Activated naive CD8-positive, alpha-beta T cell treated with anti-CD3 and anti-CD28 coated beads, Interleukin-2, amount 50 U/mL, for 24 hours (primary cell): Measurements from ENCODE around the gene DIDO1.

ENCODE experiments used
- ATAC-seq: fragments of 150-1000 bp; cut with Tn5 transposase; one replicate; pipeline ENCODE4 v1.10.0; 2021
- DNase-seq: peaks from one replicate; pipeline ENCODE4 v3.0.0; 2021
- H3K27ac Mint-ChIP-seq: one replicate; pipeline ENCODE4 v1.8.0; 2021; ENCODE audit warnings: mild to moderate bottlenecking, mixed read lengths
- H3K27me3 Mint-ChIP-seq: one replicate; pipeline ENCODE4 v1.8.0; 2021; ENCODE audit warnings: mixed read lengths
- H3K36me3 Mint-ChIP-seq: one replicate; pipeline ENCODE4 v1.8.0; 2021; ENCODE audit warnings: low read depth, mixed read lengths
- H3K4me1 Mint-ChIP-seq: one replicate; pipeline ENCODE4 v1.8.0; 2021; ENCODE audit warnings: mixed read lengths
- H3K4me3 Mint-ChIP-seq: one replicate; pipeline ENCODE4 v1.8.0; 2021; ENCODE audit warnings: mild to moderate bottlenecking, moderate library complexity, mixed read lengths
- H3K9me3 Mint-ChIP-seq: one replicate; pipeline ENCODE4 v1.8.0; 2021; ENCODE audit warnings: mixed read lengths

DIDO1 gene

DNA sequence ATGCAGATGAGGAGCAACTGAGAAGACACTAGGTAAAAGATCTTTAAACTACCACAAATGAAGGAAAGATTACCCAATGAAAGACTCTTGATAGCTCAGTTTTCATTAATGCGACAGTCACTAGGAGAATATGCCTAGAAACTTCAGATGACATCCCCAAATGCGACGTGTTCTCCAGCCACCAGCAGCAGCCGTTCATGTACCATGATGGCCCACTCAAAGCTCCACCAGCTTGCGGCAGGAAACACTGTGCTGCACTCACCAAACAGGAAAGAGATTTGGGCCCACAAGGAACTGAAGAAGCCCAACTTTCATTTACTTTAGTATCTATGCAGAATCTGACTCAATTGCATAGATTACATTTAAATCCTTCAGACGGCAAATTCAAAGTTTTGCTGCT is 7.5 kb downstream of the DIDO1 start:
- no peaks in the 10 kb centered on the region for H3K27me3 Mint-ChIP-seq
- no peaks in the 10 kb centered on the region for H3K9me3 Mint-ChIP-seq
- H3K4me3 Mint-ChIP-seq: peak overlapping the region; percentile 73
- peak; percentile 52 for DNase-seq
- H3K4me1 Mint-ChIP-seq: peaks cover 91% of the 10 kb centered on the region
- H3K27ac Mint-ChIP-seq: peak overlapping the region; percentile 84
- peaks cover 14% of the 10 kb centered on the region for H3K36me3 Mint-ChIP-seq
- ATAC-seq: peak; percentile 44

DNA sequence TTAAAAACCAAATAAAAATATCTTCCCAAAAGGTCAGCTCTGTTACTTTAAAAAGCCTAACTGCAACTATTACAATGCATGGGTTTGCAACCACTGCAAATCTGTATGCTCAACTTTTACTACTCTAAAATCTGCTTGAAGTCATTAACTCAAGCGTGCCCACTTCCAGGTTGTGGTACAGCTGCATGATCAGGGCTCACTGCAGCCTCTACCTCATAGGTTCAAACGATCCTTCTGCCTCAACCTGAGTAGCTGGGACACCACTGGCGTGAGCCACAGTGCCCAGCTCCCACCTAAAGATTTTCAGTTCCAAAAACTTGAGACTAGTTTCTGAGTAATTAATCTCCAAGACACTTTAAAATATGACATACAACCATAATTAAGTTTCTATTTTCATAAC is 8.2 kb downstream of the DIDO1 start:
- ATAC-seq: peak; percentile 34
- Mint-ChIP-seq H3K36me3 (peaks cover 16% of the 10 kb centered on the region), H3K27me3 (no peaks in the 10 kb centered on the region), H3K4me1 (peaks cover 85% of the 10 kb centered on the region), H3K27ac (peak overlapping the region; percentile 84), H3K9me3 (no peaks in the 10 kb centered on the region), H3K4me3 (peak overlapping the region; percentile 73)
- DNase-seq: no peak

DNA sequence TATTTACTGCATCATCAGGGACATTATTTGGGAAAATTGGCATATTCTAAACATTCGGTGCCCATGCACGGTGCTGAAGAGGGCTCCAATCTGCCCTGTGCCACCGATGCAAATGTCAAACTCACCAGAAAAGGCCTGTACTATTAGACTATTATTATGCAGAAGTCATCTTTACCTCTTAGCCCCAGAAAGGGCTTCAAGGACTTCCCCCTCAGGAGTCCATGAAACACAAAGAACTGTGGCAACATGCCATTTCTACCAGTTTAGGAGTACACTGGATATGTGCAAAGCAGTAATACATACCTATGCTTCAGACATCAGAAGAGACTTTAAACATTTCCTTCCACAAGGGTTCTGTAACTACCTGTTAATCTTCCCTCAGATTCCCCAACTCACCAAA is 8.6 kb downstream of the DIDO1 start:
- DNase-seq: no peak
- H3K36me3 Mint-ChIP-seq: peaks cover 19% of the 10 kb centered on the region
- peak overlapping the region; percentile 84 for H3K27ac Mint-ChIP-seq
- H3K4me1 Mint-ChIP-seq: peaks cover 81% of the 10 kb centered on the region
- no peaks in the 10 kb centered on the region for H3K9me3 Mint-ChIP-seq
- H3K4me3 Mint-ChIP-seq: peak overlapping the region; percentile 73
- ATAC-seq: no peak
- no peaks in the 10 kb centered on the region for H3K27me3 Mint-ChIP-seq

DNA sequence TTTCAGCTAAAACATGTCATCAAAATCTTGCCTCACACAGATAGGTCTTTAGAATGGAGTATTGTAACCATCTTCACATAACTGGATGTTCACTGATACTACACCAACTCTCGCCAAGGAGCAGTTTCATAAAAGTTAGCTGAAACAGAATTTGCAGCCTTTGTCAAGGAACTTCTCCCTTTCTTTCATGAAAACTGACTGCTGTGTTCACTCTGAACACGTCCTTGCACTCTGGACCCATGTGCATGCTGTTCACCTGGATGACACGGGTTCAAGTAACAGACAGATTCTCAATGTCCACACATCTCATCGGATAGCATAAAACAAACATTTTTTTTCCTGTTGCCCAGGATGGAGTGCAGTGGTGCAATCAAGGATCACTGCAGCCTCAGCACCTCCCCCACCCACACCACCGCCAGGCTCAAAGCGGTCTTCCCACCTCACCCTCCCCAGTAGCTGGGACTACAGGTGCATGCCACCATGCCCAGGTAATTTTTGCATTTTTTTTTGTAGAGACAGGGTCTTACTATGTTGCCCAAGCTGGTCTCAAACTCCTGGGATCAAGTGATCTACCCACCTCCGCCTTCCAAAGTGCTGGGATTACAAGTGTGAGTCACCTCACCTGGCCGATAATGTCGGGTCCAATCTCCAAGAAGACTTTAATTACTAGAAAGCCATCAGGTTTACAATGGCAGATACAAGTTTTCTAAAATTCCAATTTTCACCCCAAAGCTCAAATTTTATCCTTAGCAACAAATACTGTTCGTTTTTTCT is 9.4 kb downstream of the DIDO1 start:
- Mint-ChIP-seq H3K36me3 (peaks cover 20% of the 10 kb centered on the region), H3K9me3 (no peaks in the 10 kb centered on the region), H3K4me1 (peaks cover 74% of the 10 kb centered on the region), H3K27ac (peak overlapping the region; percentile 84), H3K4me3 (peak overlapping the region; percentile 73), H3K27me3 (no peaks in the 10 kb centered on the region)
- DNase-seq (no peak), ATAC-seq (no peak)

DNA sequence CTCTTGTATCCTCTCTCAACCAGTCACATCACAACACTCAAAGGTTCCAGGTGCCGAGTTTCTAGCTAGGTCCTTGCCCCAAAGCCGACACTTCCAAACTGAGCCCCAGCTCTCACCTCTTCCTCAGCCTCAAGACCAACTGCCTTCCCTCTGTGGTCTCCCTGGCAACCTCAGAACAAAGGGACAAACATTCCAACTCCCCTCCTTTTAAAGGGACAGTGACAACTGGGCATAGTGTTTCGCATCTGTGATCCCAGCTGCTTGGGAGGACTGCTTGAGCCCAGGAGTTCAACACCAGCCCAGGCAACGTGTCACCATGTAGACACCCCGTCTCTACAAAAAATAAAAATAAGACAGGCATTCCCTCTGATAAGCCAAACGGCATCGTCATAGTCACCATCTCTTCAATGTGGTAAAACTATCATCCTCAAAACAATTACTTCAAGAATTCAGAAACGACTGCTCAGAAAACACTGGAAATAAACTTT is 11.3 kb downstream of the DIDO1 start:
- DNase-seq (no peak), ATAC-seq (no peak)
- Mint-ChIP-seq H3K9me3 (no peaks in the 10 kb centered on the region), H3K4me1 (peaks cover 60% of the 10 kb centered on the region), H3K4me3 (peak overlapping the region; percentile 21), H3K27ac (peak overlapping the region; percentile 74), H3K27me3 (no peaks in the 10 kb centered on the region), H3K36me3 (peaks cover 34% of the 10 kb centered on the region)

DNA sequence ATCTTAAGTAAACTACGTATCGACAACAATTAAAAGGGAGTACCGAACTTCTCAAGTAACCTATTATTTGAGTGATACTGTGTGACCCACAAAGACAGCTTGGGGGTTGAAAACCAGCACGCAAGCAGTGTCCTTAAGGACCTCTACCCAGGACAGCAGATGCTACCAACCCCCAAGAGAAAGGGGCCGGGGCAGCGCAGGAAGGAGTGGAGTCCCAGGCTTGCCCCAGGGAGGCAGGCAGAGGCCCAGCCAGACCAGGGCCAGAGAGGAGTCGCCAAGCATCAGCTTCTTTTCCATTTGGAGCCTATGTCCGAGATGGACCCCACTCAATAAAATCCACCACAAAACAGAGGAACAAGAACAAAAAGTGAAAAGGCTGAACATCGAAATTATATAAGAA is 11.9 kb downstream of the DIDO1 start:
- Mint-ChIP-seq H3K9me3 (no peaks in the 10 kb centered on the region), H3K27me3 (no peaks in the 10 kb centered on the region), H3K27ac (no peak overlapping the region), H3K36me3 (peaks cover 38% of the 10 kb centered on the region), H3K4me1 (peaks cover 54% of the 10 kb centered on the region), H3K4me3 (no peak overlapping the region)
- ATAC-seq (no peak), DNase-seq (no peak)

DNA sequence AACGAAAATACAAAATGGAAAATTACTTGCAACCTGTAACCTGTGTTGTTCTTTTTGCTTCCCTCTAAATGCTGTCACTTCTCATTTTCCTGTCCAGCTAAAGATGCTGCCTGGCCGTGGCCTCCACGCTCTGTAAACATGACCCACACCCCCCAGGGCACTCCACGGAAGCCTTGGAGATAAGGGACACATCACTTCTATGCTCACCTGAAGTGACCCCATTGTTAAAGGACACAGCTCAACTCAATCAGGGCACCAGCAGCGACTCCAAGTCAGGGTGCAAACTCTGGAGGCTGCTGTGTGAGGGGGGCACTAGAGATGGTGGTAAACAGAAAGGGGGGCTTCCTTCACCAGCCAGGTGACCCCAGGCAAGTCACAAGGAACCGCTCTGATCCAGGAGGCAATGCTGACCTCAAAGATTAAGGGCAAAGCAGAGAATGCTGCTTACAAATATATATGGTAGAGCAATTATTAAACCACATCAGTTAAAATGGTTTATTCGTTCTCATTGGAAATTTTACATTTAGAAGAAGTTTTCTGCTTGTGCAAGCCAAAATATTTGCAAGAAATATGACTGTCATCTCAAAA is 13.2 kb downstream of the DIDO1 start:
- ATAC-seq (no peak), DNase-seq (no peak)
- Mint-ChIP-seq H3K36me3 (peaks cover 40% of the 10 kb centered on the region), H3K27ac (no peak overlapping the region), H3K4me1 (peaks cover 44% of the 10 kb centered on the region), H3K9me3 (no peaks in the 10 kb centered on the region), H3K4me3 (no peak overlapping the region), H3K27me3 (no peaks in the 10 kb centered on the region)

DNA sequence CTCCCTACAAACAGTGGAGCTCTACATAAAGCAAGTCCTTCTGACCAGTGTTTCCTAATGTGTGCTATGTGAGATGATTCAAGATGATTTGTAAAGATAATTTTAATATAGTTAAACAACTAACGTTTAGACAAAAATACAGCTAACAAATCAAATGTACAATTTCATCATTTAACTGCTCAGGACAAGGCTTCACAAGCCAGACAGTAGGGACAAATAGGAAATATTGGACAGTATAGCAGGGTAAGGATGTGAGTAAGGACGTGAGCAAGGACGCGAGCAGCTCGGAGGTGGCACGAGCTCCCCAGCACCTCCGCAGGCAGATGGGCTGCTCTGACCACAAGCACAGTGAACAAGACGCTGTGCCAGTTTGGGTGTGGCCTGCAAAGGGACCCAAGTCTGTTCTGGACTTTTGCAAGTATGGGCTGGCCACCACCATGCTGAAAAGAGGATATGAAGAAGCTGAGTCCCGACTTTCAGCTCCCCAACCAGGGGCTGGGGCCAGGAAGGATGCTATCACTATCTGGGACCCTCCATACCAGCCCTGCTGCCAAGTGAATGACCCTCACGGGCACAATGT is 14.5 kb downstream of the DIDO1 start:
- H3K4me3 Mint-ChIP-seq: no peak overlapping the region
- peak overlapping the region; percentile 14 for H3K27ac Mint-ChIP-seq
- H3K36me3 Mint-ChIP-seq: peaks cover 44% of the 10 kb centered on the region
- DNase-seq: no peak
- H3K9me3 Mint-ChIP-seq: no peaks in the 10 kb centered on the region
- H3K27me3 Mint-ChIP-seq: no peaks in the 10 kb centered on the region
- H3K4me1 Mint-ChIP-seq: peaks cover 36% of the 10 kb centered on the region
- ATAC-seq: no peak

DNA sequence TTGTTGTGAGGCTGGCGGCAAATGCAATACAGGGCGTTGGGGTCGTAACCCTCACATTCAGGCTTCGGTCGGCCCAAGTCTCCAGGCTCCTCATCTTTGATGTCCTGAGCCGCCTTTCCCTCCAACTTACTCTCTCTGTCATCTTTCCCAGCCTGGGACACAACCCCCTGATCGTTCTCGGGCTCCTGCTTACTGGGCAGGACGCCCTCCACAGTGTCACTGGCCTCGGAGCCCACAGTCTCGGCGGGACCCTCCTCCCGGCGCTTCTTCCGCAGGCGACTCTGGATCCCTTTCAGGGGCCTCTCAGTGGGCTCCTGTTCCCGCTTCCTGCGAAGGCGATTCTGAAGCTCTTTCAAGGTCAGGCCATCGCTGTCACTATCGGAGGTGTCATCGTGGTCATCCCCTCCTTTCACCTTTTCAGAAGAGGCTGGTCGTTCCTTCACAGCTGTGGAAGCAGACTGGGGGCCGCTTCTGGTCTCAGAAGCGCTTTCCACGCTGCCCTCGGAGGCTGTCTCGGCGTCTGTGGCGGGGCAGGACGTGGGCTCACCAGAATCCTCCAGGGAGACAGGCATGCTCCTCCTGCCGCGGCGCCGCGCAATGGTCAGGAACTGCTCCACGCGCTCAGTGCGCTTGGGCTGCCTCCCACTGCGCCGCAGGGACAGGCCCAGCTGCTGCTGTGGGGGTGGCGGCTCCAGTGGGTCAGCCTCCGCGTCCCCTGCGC is 15.4 kb downstream of the DIDO1 start:
- H3K27ac Mint-ChIP-seq: no peak overlapping the region

DNA sequence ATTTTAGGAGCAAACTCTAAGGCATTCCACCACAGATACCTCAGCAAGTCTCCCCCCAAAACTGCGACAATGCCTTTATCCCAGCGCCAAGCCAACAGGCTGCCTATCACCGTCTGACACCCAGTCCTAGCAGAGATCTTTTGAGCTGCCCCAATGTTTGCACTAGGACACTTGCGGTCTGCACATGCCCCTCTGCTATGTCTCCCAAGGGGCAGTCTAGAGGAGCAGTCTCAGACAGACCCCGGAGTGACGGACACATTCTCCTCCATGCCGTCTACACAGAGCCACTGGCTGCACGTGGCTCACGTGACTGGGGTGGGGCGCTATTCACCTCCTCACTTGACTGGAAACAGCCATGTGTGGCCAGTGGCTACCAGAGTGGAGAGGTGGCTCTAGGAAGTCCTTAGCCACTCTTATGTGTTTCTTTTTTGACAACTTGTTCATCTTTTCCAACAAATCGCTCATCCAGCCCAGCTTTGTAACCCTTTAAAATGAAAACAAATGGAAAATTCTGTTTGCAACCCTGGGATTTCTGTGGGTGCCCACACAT is 16.0 kb downstream of the DIDO1 start:
- ATAC-seq (no peak), DNase-seq (no peak)
- H3K27ac Mint-ChIP-seq: no peak overlapping the region
- H3K36me3 Mint-ChIP-seq: peaks cover 55% of the 10 kb centered on the region
- no peaks in the 10 kb centered on the region for H3K9me3 Mint-ChIP-seq
- H3K27me3 Mint-ChIP-seq: no peaks in the 10 kb centered on the region
- H3K4me3 Mint-ChIP-seq: no peak overlapping the region
- peaks cover 22% of the 10 kb centered on the region for H3K4me1 Mint-ChIP-seq

More for the DNA sequence above, 15.4 kb downstream of the DIDO1 start:
- no peak overlapping the region for H3K4me3 Mint-ChIP-seq
- H3K4me1 Mint-ChIP-seq: peaks cover 28% of the 10 kb centered on the region
- ATAC-seq (no peak), DNase-seq (no peak)
- no peaks in the 10 kb centered on the region for H3K9me3 Mint-ChIP-seq
- H3K27me3 Mint-ChIP-seq: no peaks in the 10 kb centered on the region
- H3K36me3 Mint-ChIP-seq: peaks cover 49% of the 10 kb centered on the region

DNA sequence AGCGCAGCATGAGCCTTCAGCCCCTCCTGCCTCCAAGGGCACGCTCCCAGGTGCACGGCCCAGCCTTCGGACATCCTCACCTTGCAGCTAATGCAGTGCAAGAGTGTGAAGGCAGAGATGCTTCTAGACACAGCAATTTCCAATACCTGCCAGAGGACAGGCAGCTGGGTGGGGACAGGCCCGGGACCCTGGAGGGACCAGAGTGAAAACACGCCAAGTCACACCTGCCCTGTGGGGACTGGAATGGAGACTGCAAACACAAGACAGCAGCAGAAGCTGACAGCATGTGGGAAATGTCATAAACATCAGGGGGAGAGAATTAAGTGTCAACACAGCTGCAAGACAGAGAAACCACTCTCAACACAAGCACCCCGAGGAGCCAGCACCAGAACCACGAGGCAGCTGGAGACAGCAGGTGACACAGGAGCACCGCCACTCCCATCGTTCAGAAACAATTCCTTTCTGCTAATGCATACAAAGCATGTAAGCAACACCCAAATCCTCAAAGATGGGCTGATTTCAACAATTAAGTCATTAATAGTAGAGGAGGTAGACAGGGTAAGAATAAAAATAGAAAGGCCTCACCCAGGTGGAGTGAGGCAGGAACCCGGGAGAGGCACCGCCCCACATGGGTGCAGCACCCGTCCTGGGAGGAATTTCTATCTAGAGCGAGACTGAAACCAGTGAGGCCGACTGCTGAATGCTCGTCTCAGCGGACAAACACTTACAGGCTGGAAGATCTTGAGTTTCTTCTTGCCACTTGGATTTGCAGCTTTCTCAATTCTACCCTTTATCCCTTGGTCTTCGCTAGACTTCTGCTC is 17.1 kb downstream of the DIDO1 start:
- Mint-ChIP-seq H3K9me3 (no peaks in the 10 kb centered on the region), H3K27me3 (no peaks in the 10 kb centered on the region), H3K36me3 (peaks cover 64% of the 10 kb centered on the region), H3K4me3 (no peak overlapping the region), H3K4me1 (peaks cover 15% of the 10 kb centered on the region), H3K27ac (no peak overlapping the region)
- DNase-seq: no peak
- no peak for ATAC-seq

DNA sequence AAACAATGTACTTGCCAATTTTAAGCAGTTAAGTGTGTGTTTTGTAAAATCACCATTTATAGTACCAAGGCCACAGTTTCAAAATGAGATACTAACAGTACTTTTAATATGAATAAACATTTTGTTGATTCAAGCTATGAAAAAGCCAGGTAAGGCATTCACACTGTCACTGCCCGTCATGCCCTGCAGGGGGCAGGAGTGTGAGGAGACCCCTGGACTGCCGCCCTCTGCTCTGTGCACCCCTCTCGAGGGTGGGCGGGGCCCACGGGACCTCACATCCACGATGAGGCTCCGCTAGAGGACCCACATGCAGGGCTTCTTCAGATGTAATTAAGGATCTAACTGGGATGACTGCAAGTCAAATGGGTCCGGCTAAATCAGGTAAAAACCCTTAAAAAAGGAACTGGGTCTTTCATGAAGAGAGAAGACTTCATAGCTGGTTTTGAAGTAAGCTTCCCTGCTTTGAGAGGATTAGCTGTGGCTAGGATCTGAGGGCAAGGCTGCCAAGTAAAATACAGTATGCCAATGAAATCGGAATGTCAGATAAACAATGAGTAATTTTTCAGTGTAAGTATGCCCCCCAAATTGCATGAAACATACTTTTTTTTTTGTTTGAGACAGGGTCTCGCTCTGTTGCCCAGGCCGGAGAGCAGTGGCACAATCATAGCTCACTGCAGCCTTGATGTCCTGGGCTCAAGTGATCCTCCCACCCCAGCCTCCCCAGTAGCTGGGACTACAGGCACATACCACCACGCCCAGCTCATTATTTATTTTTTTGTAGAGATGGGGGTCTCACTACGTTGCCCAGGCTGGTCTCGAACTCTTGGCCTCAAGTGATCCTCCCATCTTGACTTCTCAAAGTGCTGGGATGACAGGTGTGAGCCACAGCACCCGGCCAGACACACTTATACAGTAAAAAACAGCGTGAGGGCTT is 18.7 kb downstream of the DIDO1 start:
- peak; percentile 57 for ATAC-seq
- no peaks in the 10 kb centered on the region for H3K27me3 Mint-ChIP-seq
- DNase-seq: peak; percentile 48
- peaks cover 24% of the 10 kb centered on the region for H3K4me1 Mint-ChIP-seq
- H3K36me3 Mint-ChIP-seq: peaks cover 65% of the 10 kb centered on the region
- H3K9me3 Mint-ChIP-seq: no peaks in the 10 kb centered on the region
- H3K4me3 Mint-ChIP-seq: no peak overlapping the region
- peak overlapping the region; percentile 34 for H3K27ac Mint-ChIP-seq
